K562 (cell line): ENCODE measurements around the gene SCYGR3. TPM values are rescaled to one million over a fixed set of nuclear protein-coding genes. Genes with fewer than 3 reads are reported as not detected.

Experiments
- ATAC-seq: fragments of 200-7000 bp; cut with Tn5 transposase; 3 replicates; pipeline ENCODE4 v1.9.1; 2020; ENCODE audit warnings: moderate library complexity
- BruUV-seq: library from RNA; stranded (reverse); fragments of 400-500 nt; replicated peaks from 2 replicates; lab custom pipeline; 2021; lab: Mats Ljungman, UMichigan
- CTCF ChIA-PET: fragments of 300-600 bp; formaldehyde crosslinking; extraction: SDS; loops from one replicate; lab custom pipeline; 2021; ENCODE audit warnings: low intra/inter-chr PET ratio; lab: Yijun Ruan, JAX
- POLR2A ChIA-PET: fragments of 300-600, 350-650 bp; sonication (Branson Sonifier 250); formaldehyde crosslinking; extraction: SDS; loops from one replicate; lab custom pipeline; 2021; ENCODE audit warnings: antibody characterized with exemption, inconsistent platforms; lab: Yijun Ruan, JAX
- DNase-seq, 4 experiments: peaks; one replicate each; pipeline versions ENCODE4 v3.0.0 to v3.0.0-alpha.2; 2011 to 2018; ENCODE audit warnings: low spot score in 3 of 4, mixed read lengths in 3 of 4; ENCODE audit errors: extremely low read depth in 1 of 4
- FAIRE-seq: peaks from 2 replicates; lab custom pipeline; 2011; peaks lifted over from hg19 to GRCh38; lab: Jason Lieb, UNC
- H2AFZ ChIP-seq: 2 replicates; pipeline ENCODE4 v1.6.0; 2011; ENCODE audit warnings: low read depth, low read length, control low read depth, inconsistent platforms
- H3K27ac ChIP-seq: fragments of 200-600 bp; 3 replicates; pipeline ENCODE4 v1.8.0; 2011; ENCODE audit warnings: low read depth, mild to moderate bottlenecking, control low read depth, inconsistent platforms, low read length, moderate library complexity, mixed read lengths; ENCODE audit errors: extremely low read depth
- H3K27me3 ChIP-seq, 2 experiments: fragments of 300-600 bp in 1 of 2; 2 replicates in 1 of 2; 3 replicates in 1 of 2; pipeline versions ENCODE4 v1.6.0 to v1.8.0; 2011; ENCODE audit warnings: inconsistent platforms in 2 of 2, low read length in 2 of 2, mild to moderate bottlenecking in 1 of 2, mixed read lengths in 1 of 2, moderate library complexity in 1 of 2; ENCODE audit not compliant: control insufficient read depth in 2 of 2, insufficient read depth in 2 of 2
- H3K36me3 ChIP-seq: fragments of 300-600 bp; 3 replicates; pipeline ENCODE4 v1.8.0; 2011; ENCODE audit warnings: mild to moderate bottlenecking, low read length, inconsistent platforms; ENCODE audit not compliant: control insufficient read depth, insufficient read depth
- H3K4me1 ChIP-seq, 2 experiments: fragments of 200-600 bp in 1 of 2; replicated peaks in 1 of 2; 2 replicates in 1 of 2; 3 replicates in 1 of 2; pipeline versions ENCODE4 v1.5.1 to v1.8.0; 2011; ENCODE audit warnings: inconsistent platforms in 2 of 2, low read length in 2 of 2, mild to moderate bottlenecking in 1 of 2, mixed read lengths in 1 of 2, moderate library complexity in 1 of 2; ENCODE audit not compliant: control insufficient read depth in 2 of 2, insufficient read depth in 2 of 2
- H3K4me2 ChIP-seq: 2 replicates; pipeline ENCODE4 v1.6.1; 2011; ENCODE audit warnings: low read length, control low read depth, inconsistent platforms, mixed read lengths; ENCODE audit not compliant: insufficient read depth
- H3K4me3 ChIP-seq: fragments of 200-600 bp; sonication (generic), shearing (Covaris generic); 2 replicates; pipeline ENCODE4 v1.5.1; 2016; ENCODE audit warnings: control low read depth, inconsistent platforms
- H3K79me2 ChIP-seq: fragments of 200-600 bp; 3 replicates; pipeline ENCODE4 v1.8.0; 2011; ENCODE audit warnings: low read length, inconsistent platforms; ENCODE audit not compliant: control insufficient read depth, insufficient read depth
- H3K9ac ChIP-seq, 2 experiments: 2 replicates each; pipeline versions ENCODE4 v1.6.0 to v1.6.1; 2011; ENCODE audit warnings: low read depth in 2 of 2, low read length in 2 of 2, control low read depth in 1 of 2, inconsistent platforms in 1 of 2, mild to moderate bottlenecking in 1 of 2, mixed read lengths in 1 of 2; ENCODE audit not compliant: insufficient read depth in 1 of 2
- H3K9me1 ChIP-seq: one replicate; pipeline ENCODE4 v1.6.0; 2011; ENCODE audit warnings: inconsistent platforms, mild to moderate bottlenecking, low read length, moderate library complexity; ENCODE audit not compliant: control insufficient read depth, insufficient read depth
- H3K9me3 ChIP-seq: replicated peaks from 2 replicates; pipeline ENCODE4 v1.5.1; 2011; ENCODE audit warnings: low read depth, low read length, inconsistent platforms; ENCODE audit not compliant: control insufficient read depth, insufficient read depth
- H4K20me1 ChIP-seq: replicated peaks from 2 replicates; pipeline ENCODE4 v1.6.1; 2011; ENCODE audit warnings: low read length, inconsistent platforms, mixed read lengths; ENCODE audit not compliant: control insufficient read depth, insufficient read depth
- CUX1 ChIP-seq: fragments of 200-800 bp; sonication (Bioruptor generic); IDR thresholded peaks from 2 replicates; pipeline ENCODE4 v1.6.1; 2016; ENCODE audit warnings: missing genetic modification characterization, missing compliant biosample characterization
- EHMT2 ChIP-seq: fragments of 450-650 bp; IDR thresholded peaks from 2 replicates; pipeline ENCODE4 v1.6.1; 2018; ENCODE audit warnings: antibody characterized with exemption
- KDM5B ChIP-seq: fragments of 200-600 bp; sonication (generic); IDR thresholded peaks from 2 replicates; pipeline ENCODE4 v1.6.1; 2012; ENCODE audit warnings: low read depth, mild to moderate bottlenecking, moderate library complexity, low read length, control low read depth, inconsistent platforms; ENCODE audit not compliant: insufficient replicate concordance
- ZNF830 ChIP-seq: fragments of 250-450 bp; sonication (Bioruptor Pico); IDR thresholded peaks from 2 replicates; pipeline ENCODE4 v1.5.0; 2021; ENCODE audit warnings: mild to moderate bottlenecking
- WGBS: fragments of 100-300 bp; shearing (Covaris generic); methylation state at CpG from one replicate; pipeline ENCODE4 v1.1.6; 2016; ENCODE audit warnings: low coverage, mixed read lengths; ENCODE audit not compliant: insufficient coverage; ENCODE audit errors: missing lambda C conversion rate; 5-methylcytosine and 5-hydroxymethylcytosine counted together
- in situ Hi-C: fragments of 300-500 bp; cut with MboI; formaldehyde crosslinking; loops from 4 replicates; pipeline ENCODE4 v1.15.0; 2018; ENCODE audit warnings: inconsistent platforms, mixed read lengths
- intact Hi-C: fragments of 100-400 bp; cut with micrococcal nuclease; formaldehyde crosslinking; loops from 2 replicates; pipeline ENCODE4 v1.14.2; 2022
- polyA plus RNA-seq, 8 experiments: library from polyadenylated mRNA; depleted of rRNA in 4 of 8; stranded (reverse) in 5 of 8; unstranded in 3 of 8; fragments of >200 nt; fragmentation: Nextera tagmentation in 2 of 8; fragmentation: Illumina TruSeq in 1 of 8; extraction: Ambion mirVana in 2 of 8; extraction: Trizol in 1 of 8; gene quantifications; 2 replicates each; pipeline versions ENCODE4 v1.2.1 to v1.2.3, GENCODE V29; 2011 to 2014; ENCODE audit warnings: inconsistent platforms in 1 of 8, missing spikeins in 1 of 8
- total RNA-seq, 7 experiments: library from RNA; depleted of rRNA in 6 of 7; stranded (reverse); fragments of >200 nt in 6 of 7; fragmentation: Illumina TruSeq in 2 of 7; extraction: Trizol in 2 of 7; gene quantifications; 2 replicates each; pipeline versions ENCODE4 v1.2.1 to v1.2.3, GENCODE V29; 2011 to 2021; ENCODE audit warnings: low replicate concordance in 1 of 7

SCYGR3 gene
- total and polyA plus RNA-seq, 9 of the 15 experiments (the other 6 are each of a cell fraction or from before 2014, with no cell fraction given): not detected

- H3K9ac ChIP-seq: no peak overlapping the region
- H3K9me3 ChIP-seq: no peaks in the 10 kb centered on the region
- H2AFZ ChIP-seq: no peak overlapping the region
- DNase-seq: no peak
- H3K4me1 ChIP-seq: no peaks in the 10 kb centered on the region
- in situ Hi-C loops (no loop called here), intact Hi-C loops (no loop called here)
- no peak for FAIRE-seq
- no peak overlapping the region for H3K4me3 ChIP-seq
- WGBS: 0% methylated on average over 11 of the region's 11 CpGs
- BruUV-seq: no TSS peak
- H4K20me1 ChIP-seq: no peaks in the 10 kb centered on the region
- no peaks in the 10 kb centered on the region for H3K9me1 ChIP-seq
- POLR2A ChIA-PET: no interaction called here
- H3K27me3 ChIP-seq: peaks cover 0 to 32% of the 10 kb centered on the region in 2 experiments; a peak in 2 of 5 replicates
- no peak overlapping the region for H3K4me2 ChIP-seq
- H3K27ac ChIP-seq: no peak overlapping the region
- ATAC-seq: no peak
- no peaks in the 10 kb centered on the region for H3K36me3 ChIP-seq
- H3K79me2 ChIP-seq: no peaks in the 10 kb centered on the region
- CTCF ChIA-PET: no interaction called here
- no peak for TF ChIP-seq KDM5B
- TF ChIP-seq EHMT2: no peak
- TF ChIP-seq ZNF830: no peak
- TF ChIP-seq CUX1 (CRISPR knock-in tag): no peak
Measured at GRCh38 chr2:227612546-227613271, 1.9 kb downstream of the SCYGR3 start.
